Heart left ventricle (tissue), 13 donors: Measurements from ENCODE around the gene DHFR2.

Experiments used
- CTCF ChIP-seq, 12 donors: fragments of 200-600 bp; sonication (generic) in 4 of 12; IDR thresholded peaks; one replicate each; pipeline versions ENCODE4 v1.5.0 to v1.8.0; 2018 to 2022; ENCODE audit warnings: antibody characterized with exemption in 12 of 12, mild to moderate bottlenecking in 5 of 12
- POLR2A ChIP-seq, 2 donors: fragments of 450-650 bp; IDR thresholded peaks; one replicate each; pipeline ENCODE4 v1.6.1; 2017; ENCODE audit warnings: antibody characterized with exemption in 2 of 2, mild to moderate bottlenecking in 2 of 2, moderate library complexity in 2 of 2
- donor health status: ischemic (EF 13 %, LVEDD 7.1; RV severe dilation, severe dysfunction).
- donor health status: DM: no; HTN: yes; CAD: no.
- donor health status: DM: no; HTN: no; CAD: no.
- donor health status: ischemic (EF 25% LVEDD 6.9; RV normal size, moderate dysfunction).
- donor health status: ischemic (EF 25% LVEDD 5.7; RV mildly dilated, moderate dysfunction).
- donor health status: ischemic (EF 35%, LVEDD 5.7; RV mildly dilated, moderate dysfunction).
- donor health status: nonischemic (EF 11% LVEDD 7.7; RV severe dilation, severe dysfunction).
- donor health status: DM: yes; HTN: yes; CAD: no.
- donor health status: PGD.
- donor health status: ischemic (EF 29% LVEDD 5.4; RV normal size, mild dysfunction).
- donor health status: nonischemic (EF 23%, LVEDD 6.1; RV moderate dilation, normal function).

- TF ChIP-seq POLR2A (IDR thresholded peaks at IDR 0.05) (no peak), CTCF (IDR thresholded peaks at IDR 0.05) (no peak)
These were observed 20.5 kb upstream of the DHFR2 start for GRCh38 chr3:94083261-94083660.
